ENCODE measurements around the gene RASSF5. TPM values are rescaled to one million over a fixed set of nuclear protein-coding genes. Genes with fewer than 3 reads are reported as not detected.

RASSF5 gene
- total and polyA plus RNA-seq, 9 of the 15 experiments (the other 6 are each of a cell fraction or from before 2014, with no cell fraction given): 6.1 to 41.0 (median 25.2) TPM

DNA sequence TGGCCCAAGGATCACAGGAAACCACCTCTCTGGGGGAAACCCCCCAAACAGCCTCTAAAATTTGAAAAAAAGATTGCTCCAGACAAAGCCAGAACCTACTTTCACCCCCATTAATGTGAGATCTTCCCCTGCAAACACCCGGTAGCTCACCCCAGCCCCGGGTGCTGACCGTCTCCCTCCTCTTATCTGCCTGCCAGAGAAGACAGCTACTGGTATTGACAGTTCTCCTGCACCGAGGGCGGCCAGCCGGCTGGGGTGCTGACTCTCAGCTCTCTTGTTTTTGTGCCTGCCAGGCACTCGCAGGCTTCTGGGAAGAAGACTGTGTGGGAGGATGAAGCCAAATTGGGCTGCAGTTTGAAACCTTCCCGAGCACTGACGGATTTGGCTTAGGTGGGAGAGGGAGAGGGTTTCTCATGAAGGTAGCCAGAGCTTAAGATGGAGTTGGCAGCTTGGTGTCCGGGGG lies 48.2 kb downstream of the RASSF5 start (continued):
- TF ChIP-seq RBFOX2 (IDR thresholded peaks at IDR 0.05; ENCODE audit: low read depth, low read length) (0 out of 2 replicates have a peak, but pooled peaks have one; percentile 35), ZBTB17 (CRISPR knock-in tag; IDR thresholded peaks at IDR 0.05) (peak; percentile 42; the same call in 1 of the 2 replicates), ZNF165 (CRISPR knock-in tag; IDR thresholded peaks at IDR 0.05; ENCODE audit: borderline replicate concordance) (0 out of 2 replicates have a peak, but pooled peaks have one; percentile 44), ERF (CRISPR knock-in tag; IDR thresholded peaks at IDR 0.05) (peak; percentile 56; the same call in 1 of the 2 replicates), ZNF561 (CRISPR knock-in tag; conservative IDR thresholded peaks at IDR 0.05) (0 out of 2 replicates have a peak, but pooled peaks have one; percentile 45), ZNF695 (CRISPR knock-in tag; IDR thresholded peaks at IDR 0.05) (0 out of 2 replicates have a peak, but pooled peaks have one; percentile 24), SP1 (CRISPR knock-in tag; IDR thresholded peaks at IDR 0.05) (0 out of 2 replicates have a peak, but pooled peaks have one; percentile 35), TBL1XR1 (IDR thresholded peaks at IDR 0.05; ENCODE audit: low read length in 2 of 2) (no peak), ZKSCAN1 (IDR thresholded peaks at IDR 0.05; ENCODE audit: low read depth, low read length) (0 out of 2 replicates have a peak, but pooled peaks have one; percentile 55), ZBTB7A (IDR thresholded peaks at IDR 0.05; ENCODE audit: borderline replicate concordance, control insufficient read depth, low read depth, low read length) (0 out of 2 replicates have a peak, but pooled peaks have one; percentile 45), BRD4 (IDR thresholded peaks at IDR 0.05) (no peak), ZKSCAN3 (CRISPR knock-in tag; IDR thresholded peaks at IDR 0.05) (no peak), PRDM10 (IDR thresholded peaks at IDR 0.05; ENCODE audit: partially characterized antibody) (peak; percentile 29)
- TF ChIP-seq, protein P1, sequence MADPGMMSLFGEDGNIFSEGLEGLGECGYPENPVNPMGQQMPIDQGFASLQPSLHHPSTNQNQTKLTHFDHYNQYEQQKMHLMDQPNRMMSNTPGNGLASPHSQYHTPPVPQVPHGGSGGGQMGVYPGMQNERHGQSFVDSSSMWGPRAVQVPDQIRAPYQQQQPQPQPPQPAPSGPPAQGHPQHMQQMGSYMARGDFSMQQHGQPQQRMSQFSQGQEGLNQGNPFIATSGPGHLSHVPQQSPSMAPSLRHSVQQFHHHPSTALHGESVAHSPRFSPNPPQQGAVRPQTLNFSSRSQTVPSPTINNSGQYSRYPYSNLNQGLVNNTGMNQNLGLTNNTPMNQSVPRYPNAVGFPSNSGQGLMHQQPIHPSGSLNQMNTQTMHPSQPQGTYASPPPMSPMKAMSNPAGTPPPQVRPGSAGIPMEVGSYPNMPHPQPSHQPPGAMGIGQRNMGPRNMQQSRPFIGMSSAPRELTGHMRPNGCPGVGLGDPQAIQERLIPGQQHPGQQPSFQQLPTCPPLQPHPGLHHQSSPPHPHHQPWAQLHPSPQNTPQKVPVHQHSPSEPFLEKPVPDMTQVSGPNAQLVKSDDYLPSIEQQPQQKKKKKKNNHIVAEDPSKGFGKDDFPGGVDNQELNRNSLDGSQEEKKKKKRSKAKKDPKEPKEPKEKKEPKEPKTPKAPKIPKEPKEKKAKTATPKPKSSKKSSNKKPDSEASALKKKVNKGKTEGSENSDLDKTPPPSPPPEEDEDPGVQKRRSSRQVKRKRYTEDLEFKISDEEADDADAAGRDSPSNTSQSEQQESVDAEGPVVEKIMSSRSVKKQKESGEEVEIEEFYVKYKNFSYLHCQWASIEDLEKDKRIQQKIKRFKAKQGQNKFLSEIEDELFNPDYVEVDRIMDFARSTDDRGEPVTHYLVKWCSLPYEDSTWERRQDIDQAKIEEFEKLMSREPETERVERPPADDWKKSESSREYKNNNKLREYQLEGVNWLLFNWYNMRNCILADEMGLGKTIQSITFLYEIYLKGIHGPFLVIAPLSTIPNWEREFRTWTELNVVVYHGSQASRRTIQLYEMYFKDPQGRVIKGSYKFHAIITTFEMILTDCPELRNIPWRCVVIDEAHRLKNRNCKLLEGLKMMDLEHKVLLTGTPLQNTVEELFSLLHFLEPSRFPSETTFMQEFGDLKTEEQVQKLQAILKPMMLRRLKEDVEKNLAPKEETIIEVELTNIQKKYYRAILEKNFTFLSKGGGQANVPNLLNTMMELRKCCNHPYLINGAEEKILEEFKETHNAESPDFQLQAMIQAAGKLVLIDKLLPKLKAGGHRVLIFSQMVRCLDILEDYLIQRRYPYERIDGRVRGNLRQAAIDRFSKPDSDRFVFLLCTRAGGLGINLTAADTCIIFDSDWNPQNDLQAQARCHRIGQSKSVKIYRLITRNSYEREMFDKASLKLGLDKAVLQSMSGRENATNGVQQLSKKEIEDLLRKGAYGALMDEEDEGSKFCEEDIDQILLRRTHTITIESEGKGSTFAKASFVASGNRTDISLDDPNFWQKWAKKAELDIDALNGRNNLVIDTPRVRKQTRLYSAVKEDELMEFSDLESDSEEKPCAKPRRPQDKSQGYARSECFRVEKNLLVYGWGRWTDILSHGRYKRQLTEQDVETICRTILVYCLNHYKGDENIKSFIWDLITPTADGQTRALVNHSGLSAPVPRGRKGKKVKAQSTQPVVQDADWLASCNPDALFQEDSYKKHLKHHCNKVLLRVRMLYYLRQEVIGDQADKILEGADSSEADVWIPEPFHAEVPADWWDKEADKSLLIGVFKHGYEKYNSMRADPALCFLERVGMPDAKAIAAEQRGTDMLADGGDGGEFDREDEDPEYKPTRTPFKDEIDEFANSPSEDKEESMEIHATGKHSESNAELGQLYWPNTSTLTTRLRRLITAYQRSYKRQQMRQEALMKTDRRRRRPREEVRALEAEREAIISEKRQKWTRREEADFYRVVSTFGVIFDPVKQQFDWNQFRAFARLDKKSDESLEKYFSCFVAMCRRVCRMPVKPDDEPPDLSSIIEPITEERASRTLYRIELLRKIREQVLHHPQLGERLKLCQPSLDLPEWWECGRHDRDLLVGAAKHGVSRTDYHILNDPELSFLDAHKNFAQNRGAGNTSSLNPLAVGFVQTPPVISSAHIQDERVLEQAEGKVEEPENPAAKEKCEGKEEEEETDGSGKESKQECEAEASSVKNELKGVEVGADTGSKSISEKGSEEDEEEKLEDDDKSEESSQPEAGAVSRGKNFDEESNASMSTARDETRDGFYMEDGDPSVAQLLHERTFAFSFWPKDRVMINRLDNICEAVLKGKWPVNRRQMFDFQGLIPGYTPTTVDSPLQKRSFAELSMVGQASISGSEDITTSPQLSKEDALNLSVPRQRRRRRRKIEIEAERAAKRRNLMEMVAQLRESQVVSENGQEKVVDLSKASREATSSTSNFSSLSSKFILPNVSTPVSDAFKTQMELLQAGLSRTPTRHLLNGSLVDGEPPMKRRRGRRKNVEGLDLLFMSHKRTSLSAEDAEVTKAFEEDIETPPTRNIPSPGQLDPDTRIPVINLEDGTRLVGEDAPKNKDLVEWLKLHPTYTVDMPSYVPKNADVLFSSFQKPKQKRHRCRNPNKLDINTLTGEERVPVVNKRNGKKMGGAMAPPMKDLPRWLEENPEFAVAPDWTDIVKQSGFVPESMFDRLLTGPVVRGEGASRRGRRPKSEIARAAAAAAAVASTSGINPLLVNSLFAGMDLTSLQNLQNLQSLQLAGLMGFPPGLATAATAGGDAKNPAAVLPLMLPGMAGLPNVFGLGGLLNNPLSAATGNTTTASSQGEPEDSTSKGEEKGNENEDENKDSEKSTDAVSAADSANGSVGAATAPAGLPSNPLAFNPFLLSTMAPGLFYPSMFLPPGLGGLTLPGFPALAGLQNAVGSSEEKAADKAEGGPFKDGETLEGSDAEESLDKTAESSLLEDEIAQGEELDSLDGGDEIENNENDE (IDR thresholded peaks at IDR 0.05; ENCODE audit: low read depth, low read length): no peak

Measured in K562 (cell line).